IMR-90 (cell line): Measurements from ENCODE around the gene IARS2.

Experiments used
- CEBPB ChIP-seq: IDR thresholded peaks from 2 replicates; pipeline ENCODE4 v1.6.1; 2012; ENCODE audit warnings: low read depth, low read length, improper control_type of control experiment
- CHD1 ChIP-seq: IDR thresholded peaks from 2 replicates; pipeline ENCODE4 v1.6.1; 2012; ENCODE audit warnings: low read depth, low read length, improper control_type of control experiment
- CTCF ChIP-seq: conservative IDR thresholded peaks from 2 replicates; pipeline ENCODE4 v1.5.1; 2012; ENCODE audit warnings: mild to moderate bottlenecking, low read depth, low read length, improper control_type of control experiment
- POLR2A ChIP-seq: IDR thresholded peaks from 2 replicates; pipeline ENCODE4 v1.6.1; 2012; ENCODE audit warnings: mild to moderate bottlenecking, low read depth, low read length
- USF2 ChIP-seq: fragments of 150-350 bp; IDR thresholded peaks from 2 replicates; pipeline ENCODE4 v1.6.1; 2017; ENCODE audit warnings: mild to moderate bottlenecking, antibody characterized with exemption, low read length, low read depth

- TF ChIP-seq CHD1, result no peak
- no peak for TF ChIP-seq CTCF
- no peak for TF ChIP-seq POLR2A
- no peak for TF ChIP-seq CEBPB
- no peak for TF ChIP-seq USF2
These were observed 101.8 kb downstream of the IARS2 start for GRCh38 chr1:220195701-220196100.
